Natural killer cell (primary cell): ENCODE results near the gene SERPINB12. TPM values are rescaled to one million over a fixed set of nuclear protein-coding genes. Genes with fewer than 3 reads are reported as not detected.

Experiments used
- ATAC-seq, 3 donors: fragments of 150-1000 bp in 2 of 3; fragments of 200-7000 bp in 1 of 3; cut with Tn5 transposase; 1 replicate in 1 of 3; 2 replicates in 2 of 3; pipeline ENCODE4 v1.10.0; 2021; ENCODE audit warnings: mild to moderate bottlenecking in 2 of 3, moderate library complexity in 2 of 3
- DNase-seq, 2 donors: peaks; one replicate each; pipeline versions ENCODE4 v3.0.0 to v3.0.0-alpha.2; 2013 to 2021; ENCODE audit warnings: mixed read lengths in 1 of 2
- H3K27ac ChIP-seq: one replicate; pipeline ENCODE4 v1.5.1; 2013; ENCODE audit warnings: mild to moderate bottlenecking, low read length
- H3K27me3 ChIP-seq: one replicate; pipeline ENCODE4 v1.6.1; 2013; ENCODE audit warnings: low read length; ENCODE audit not compliant: control insufficient read depth, insufficient read depth
- H3K36me3 ChIP-seq: one replicate; pipeline ENCODE4 v1.6.1; 2013; ENCODE audit warnings: low read length; ENCODE audit not compliant: control insufficient read depth, insufficient read depth
- H3K4me1 ChIP-seq: one replicate; pipeline ENCODE4 v1.6.1; 2013; ENCODE audit warnings: low read length; ENCODE audit not compliant: control insufficient read depth, insufficient read depth
- H3K4me3 ChIP-seq: one replicate; pipeline ENCODE4 v1.5.1; 2013; ENCODE audit warnings: low read length
- H3K9me3 ChIP-seq: one replicate; pipeline ENCODE4 v1.6.1; 2013; ENCODE audit warnings: low read length; ENCODE audit not compliant: control insufficient read depth, insufficient read depth
- H3K27ac Mint-ChIP-seq, 2 donors: one replicate each; pipeline ENCODE4 v1.8.0; 2022; ENCODE audit warnings: mild to moderate bottlenecking in 2 of 2, mixed read lengths in 2 of 2, moderate library complexity in 1 of 2
- H3K27me3 Mint-ChIP-seq, 2 donors: one replicate each; pipeline ENCODE4 v1.8.0; 2022; ENCODE audit warnings: low read depth in 2 of 2, mixed read lengths in 2 of 2
- H3K36me3 Mint-ChIP-seq: one replicate; pipeline ENCODE4 v1.8.0; 2022; ENCODE audit warnings: mixed read lengths
- H3K4me1 Mint-ChIP-seq, 2 donors: one replicate each; pipeline ENCODE4 v1.8.0; 2022; ENCODE audit warnings: mixed read lengths in 2 of 2
- H3K4me3 Mint-ChIP-seq: one replicate; pipeline ENCODE4 v1.8.0; 2022; ENCODE audit warnings: mild to moderate bottlenecking, moderate library complexity, mixed read lengths
- H3K9me3 Mint-ChIP-seq, 2 donors: one replicate each; pipeline ENCODE4 v1.8.0; 2022; ENCODE audit warnings: mixed read lengths in 2 of 2
- WGBS: methylation state at CpG from one replicate; pipeline ENCODE4 v1.1.7; 2013; ENCODE audit warnings: missing lambda C conversion rate; ENCODE audit not compliant: insufficient coverage; 5-methylcytosine and 5-hydroxymethylcytosine counted together
- intact Hi-C: fragments of 100-400 bp; cut with micrococcal nuclease; formaldehyde crosslinking; loops from one replicate; pipeline ENCODE4 v1.14.2; 2022
- total RNA-seq, 4 donors: library from RNA; stranded (reverse); fragments of 120-200 nt in 1 of 4; gene quantifications; one replicate each; pipeline versions ENCODE4 v1.2.3 to v1.2.4, GENCODE V29; 2013 to 2022
- TF ChIP-seq, protein P1 (sequence below): fragments of 200-600 bp; IDR thresholded peaks from one replicate; pipeline ENCODE4 v1.8.0; 2022; ENCODE audit warnings: antibody characterized with exemption

Gene SERPINB12
- total RNA-seq, 3 donors from 2014 or later (not counting 1 experiment from before 2014, with no cell fraction given), result not detected

GRCh38 chr18:63606526-63606925 lies 64.4 kb downstream of the SERPINB12 start:
- Mint-ChIP-seq H3K27me3 (peaks cover 2 to 8% of the 10 kb centered on the region in 2 donors), H3K9me3 (peaks cover 0 to 3% of the 10 kb centered on the region in 2 donors), H3K36me3 (no peaks in the 10 kb centered on the region), H3K27ac (no peak overlapping the region), H3K4me1 (no peaks in the 10 kb centered on the region), H3K4me3 (no peak overlapping the region)
- H3K36me3 ChIP-seq, result no peaks in the 10 kb centered on the region
- ATAC-seq (no peak), DNase-seq (no peak)
- intact Hi-C loops, result no loop called here
- TF ChIP-seq, protein P1, sequence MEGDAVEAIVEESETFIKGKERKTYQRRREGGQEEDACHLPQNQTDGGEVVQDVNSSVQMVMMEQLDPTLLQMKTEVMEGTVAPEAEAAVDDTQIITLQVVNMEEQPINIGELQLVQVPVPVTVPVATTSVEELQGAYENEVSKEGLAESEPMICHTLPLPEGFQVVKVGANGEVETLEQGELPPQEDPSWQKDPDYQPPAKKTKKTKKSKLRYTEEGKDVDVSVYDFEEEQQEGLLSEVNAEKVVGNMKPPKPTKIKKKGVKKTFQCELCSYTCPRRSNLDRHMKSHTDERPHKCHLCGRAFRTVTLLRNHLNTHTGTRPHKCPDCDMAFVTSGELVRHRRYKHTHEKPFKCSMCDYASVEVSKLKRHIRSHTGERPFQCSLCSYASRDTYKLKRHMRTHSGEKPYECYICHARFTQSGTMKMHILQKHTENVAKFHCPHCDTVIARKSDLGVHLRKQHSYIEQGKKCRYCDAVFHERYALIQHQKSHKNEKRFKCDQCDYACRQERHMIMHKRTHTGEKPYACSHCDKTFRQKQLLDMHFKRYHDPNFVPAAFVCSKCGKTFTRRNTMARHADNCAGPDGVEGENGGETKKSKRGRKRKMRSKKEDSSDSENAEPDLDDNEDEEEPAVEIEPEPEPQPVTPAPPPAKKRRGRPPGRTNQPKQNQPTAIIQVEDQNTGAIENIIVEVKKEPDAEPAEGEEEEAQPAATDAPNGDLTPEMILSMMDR, result no peak
- H3K4me3 ChIP-seq, result no peak overlapping the region
- no peak overlapping the region for H3K27ac ChIP-seq
- no peaks in the 10 kb centered on the region for H3K4me1 ChIP-seq
- H3K27me3 ChIP-seq, result no peaks in the 10 kb centered on the region
- H3K9me3 ChIP-seq, result no peaks in the 10 kb centered on the region
- WGBS, result no CpG with 5 or more reads among the region's 3 CpGs

- H3K27me3 ChIP-seq, result no peaks in the 10 kb centered on the region
- Mint-ChIP-seq H3K27me3 (peaks cover 6 to 11% of the 10 kb centered on the region in 2 donors), H3K36me3 (no peaks in the 10 kb centered on the region), H3K9me3 (no peaks in the 10 kb centered on the region), H3K27ac (no peak overlapping the region), H3K4me1 (no peaks in the 10 kb centered on the region), H3K4me3 (no peak overlapping the region)
- no peaks in the 10 kb centered on the region for H3K36me3 ChIP-seq
- DNase-seq, result no peak
- ATAC-seq, result no peak
- H3K4me3 ChIP-seq, result no peak overlapping the region
- no peaks in the 10 kb centered on the region for H3K9me3 ChIP-seq
- 86% methylated on average over 4 of the region's 4 CpGs for WGBS
- H3K27ac ChIP-seq, result no peak overlapping the region
- H3K4me1 ChIP-seq, result no peaks in the 10 kb centered on the region
- intact Hi-C loops, result no loop called here
- TF ChIP-seq, protein P1, result no peak
Observed at GRCh38 chr18:63613420-63613819, 71.3 kb downstream of the SERPINB12 start.

- Histone ChIP-seq H3K27ac (no peak overlapping the region), H3K36me3 (no peaks in the 10 kb centered on the region), H3K4me1 (no peaks in the 10 kb centered on the region), H3K4me3 (no peak overlapping the region), H3K9me3 (no peaks in the 10 kb centered on the region), H3K27me3 (no peaks in the 10 kb centered on the region)
- Mint-ChIP-seq H3K4me1 (no peaks in the 10 kb centered on the region), H3K9me3 (peaks cover 0 to 2% of the 10 kb centered on the region in 2 donors), H3K36me3 (no peaks in the 10 kb centered on the region), H3K27me3 (peaks cover 6 to 11% of the 10 kb centered on the region in 2 donors), H3K27ac (no peak overlapping the region), H3K4me3 (no peak overlapping the region)
- DNase-seq (no peak), ATAC-seq (no peak)
- WGBS, result 42% methylated on average over 2 of the region's 3 CpGs
- TF ChIP-seq, protein P1, result no peak
- intact Hi-C loops, result no loop called here
Observed at GRCh38 chr18:63617049-63617914, 75.1 kb downstream of the SERPINB12 start.

DNA sequence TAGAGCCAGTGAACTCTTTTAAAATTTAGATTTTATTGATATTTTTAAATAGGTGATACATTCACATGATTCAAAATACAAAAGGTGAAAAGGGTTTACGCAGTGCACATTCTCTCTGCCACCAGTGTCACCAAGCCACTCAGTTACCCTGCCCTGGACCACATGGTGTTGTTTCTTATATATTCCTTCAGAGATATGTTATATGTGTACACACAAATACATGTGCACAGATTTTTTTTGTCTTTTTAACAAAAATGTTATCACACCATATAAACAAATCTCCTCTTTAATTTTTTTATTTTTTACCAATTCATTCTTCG lies 75.7 kb downstream of the SERPINB12 start:
- Histone ChIP-seq H3K27me3 (no peaks in the 10 kb centered on the region), H3K4me3 (no peak overlapping the region), H3K36me3 (no peaks in the 10 kb centered on the region), H3K4me1 (no peaks in the 10 kb centered on the region), H3K27ac (no peak overlapping the region), H3K9me3 (no peaks in the 10 kb centered on the region)
- Mint-ChIP-seq H3K27ac (no peak overlapping the region), H3K36me3 (no peaks in the 10 kb centered on the region), H3K4me3 (no peak overlapping the region), H3K27me3 (peaks cover 2 to 11% of the 10 kb centered on the region in 2 donors), H3K4me1 (no peaks in the 10 kb centered on the region), H3K9me3 (peaks cover 2% of the 10 kb centered on the region in 2 donors)
- ATAC-seq (no peak), DNase-seq (no peak)
- TF ChIP-seq, protein P1, result no peak
- intact Hi-C loops, result no loop called here
- no CpG with 5 or more reads among the region's 2 CpGs for WGBS
